T-helper 17 cell (primary cell): ENCODE measurements around the gene HOXC13. TPM values are rescaled to one million over a fixed set of nuclear protein-coding genes. Genes with fewer than 3 reads are reported as not detected.
A peak's percentile ranks its signal among the peaks of the same experiment; 100 is the strongest.

ENCODE experiments used
- ATAC-seq: fragments of 150-1000 bp; cut with Tn5 transposase; 2 replicates; pipeline ENCODE4 v1.10.0; 2021; ENCODE audit warnings: mild to moderate bottlenecking, moderate library complexity
- DNase-seq, 3 donors: peaks; one replicate each; pipeline versions ENCODE4 v3.0.0 to v3.0.0-alpha.2; 2020 to 2021
- H3K9me3 ChIP-seq: one replicate; pipeline ENCODE4 v1.7.0; 2013; ENCODE audit warnings: low read length, mild to moderate bottlenecking; ENCODE audit not compliant: control insufficient read depth, poor library complexity, severe bottlenecking
- H3K27ac Mint-ChIP-seq: one replicate; pipeline ENCODE4 v1.8.0; 2022; ENCODE audit warnings: mild to moderate bottlenecking, moderate library complexity, mixed read lengths
- H3K27me3 Mint-ChIP-seq: one replicate; pipeline ENCODE4 v1.8.0; 2022; ENCODE audit warnings: mixed read lengths
- H3K36me3 Mint-ChIP-seq: one replicate; pipeline ENCODE4 v1.8.0; 2022; ENCODE audit warnings: low read depth, mixed read lengths
- H3K4me1 Mint-ChIP-seq: one replicate; pipeline ENCODE4 v1.8.0; 2022; ENCODE audit warnings: mild to moderate bottlenecking, mixed read lengths
- H3K4me3 Mint-ChIP-seq: one replicate; pipeline ENCODE4 v1.8.0; 2022; ENCODE audit warnings: mild to moderate bottlenecking, moderate library complexity, mixed read lengths
- total RNA-seq, 4 donors: library from RNA in 2 of 4; stranded (reverse) in 2 of 4; gene quantifications; one replicate each; pipeline ENCODE4 v1.2.3 and lab custom pipeline; 2022 to 2026

HOXC13 gene
- total RNA-seq, 2 donors from 2014 or later: not detected

DNA sequence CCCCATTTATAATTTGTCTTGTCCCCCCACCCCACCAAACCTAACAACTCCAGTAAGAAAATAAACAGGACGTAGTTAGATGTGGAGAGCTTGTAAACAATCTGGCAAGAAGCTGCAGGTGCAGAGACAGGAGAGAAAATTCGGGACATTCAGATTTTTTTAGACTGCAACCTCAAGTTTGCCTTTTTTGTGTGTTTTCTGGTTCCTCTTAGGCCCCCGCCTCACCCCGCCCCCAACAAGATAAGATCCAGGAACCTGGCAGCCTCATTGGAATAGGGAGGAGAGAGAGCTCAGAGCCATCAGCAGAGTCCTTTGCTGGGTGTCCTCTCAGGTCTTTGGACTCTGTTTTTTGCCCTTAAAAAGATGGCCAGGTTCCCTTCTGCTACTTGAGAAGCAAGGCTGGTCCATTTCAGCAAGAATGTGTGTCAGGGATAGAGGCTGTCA, 49.2 kb downstream of the HOXC13 start:
- no peak for DNase-seq
- peaks cover 4% of the 10 kb centered on the region for H3K36me3 Mint-ChIP-seq
- H3K27me3 Mint-ChIP-seq: peaks cover 90% of the 10 kb centered on the region
- no peaks in the 10 kb centered on the region for H3K9me3 ChIP-seq
- no peak for ATAC-seq
- no peak overlapping the region for H3K27ac Mint-ChIP-seq
- peaks cover 43% of the 10 kb centered on the region for H3K4me1 Mint-ChIP-seq
- H3K4me3 Mint-ChIP-seq: no peak overlapping the region

- ATAC-seq (no peak), DNase-seq (no peak)
- peaks cover 43% of the 10 kb centered on the region for H3K4me1 Mint-ChIP-seq
- peak overlapping the region; percentile 55 for H3K4me3 Mint-ChIP-seq
- peaks cover 4% of the 10 kb centered on the region for H3K36me3 Mint-ChIP-seq
- no peaks in the 10 kb centered on the region for H3K9me3 ChIP-seq
- H3K27me3 Mint-ChIP-seq: peaks cover 89% of the 10 kb centered on the region
- H3K27ac Mint-ChIP-seq: no peak overlapping the region
These were observed 50.1 kb downstream of the HOXC13 start for GRCh38 chr12:53988541-53989226.

- H3K9me3 ChIP-seq: no peaks in the 10 kb centered on the region
- Mint-ChIP-seq H3K36me3 (peaks cover 4% of the 10 kb centered on the region), H3K27ac (peak overlapping the region; percentile 77), H3K4me3 (peak overlapping the region; percentile 55), H3K4me1 (peaks cover 45% of the 10 kb centered on the region), H3K27me3 (peaks cover 90% of the 10 kb centered on the region)
- ATAC-seq (no peak), DNase-seq (no peak)
These were observed 50.8 kb downstream of the HOXC13 start for GRCh38 chr12:53989227-53990113.

DNA sequence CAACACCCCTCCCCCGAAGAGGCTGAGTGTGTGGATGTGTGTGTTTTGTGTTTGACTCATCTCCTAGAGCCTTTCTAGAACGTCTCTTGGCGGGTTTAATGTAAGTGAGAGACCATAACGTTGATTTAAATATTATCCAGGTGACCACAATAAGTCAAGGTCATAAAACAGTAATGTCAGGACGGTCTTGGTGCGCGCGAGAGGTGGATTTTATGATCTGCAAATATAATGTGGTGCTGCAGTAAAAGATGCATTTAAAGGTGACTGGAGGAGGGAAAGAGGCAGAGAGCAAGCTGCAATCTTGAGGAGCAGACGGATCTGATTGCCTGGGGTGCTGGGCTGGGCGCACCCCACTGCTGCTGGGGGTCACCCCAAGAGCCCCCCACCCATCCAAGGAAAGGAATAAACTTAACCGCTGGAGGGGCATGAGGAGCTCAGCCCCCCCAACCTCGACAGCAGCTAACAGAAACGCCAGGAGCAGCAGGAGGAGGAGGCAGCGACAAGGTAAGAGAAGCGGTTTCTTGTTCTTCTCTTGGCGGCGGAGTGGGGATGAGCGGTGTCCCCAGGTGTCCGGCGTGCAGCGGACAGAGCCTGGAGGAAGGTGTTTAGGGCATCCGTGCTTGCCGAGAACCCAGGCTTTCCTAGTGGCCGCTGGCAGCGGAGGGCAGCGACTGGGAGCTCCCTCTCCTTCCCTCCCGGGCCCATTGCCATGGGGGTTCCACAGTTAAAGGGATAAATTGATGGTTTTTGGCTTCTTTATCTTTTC, 51.9 kb downstream of the HOXC13 start:
- ATAC-seq: no peak
- Mint-ChIP-seq H3K27ac (peak overlapping the region; percentile 77), H3K4me1 (peaks cover 42% of the 10 kb centered on the region), H3K36me3 (peaks cover 4% of the 10 kb centered on the region), H3K27me3 (peaks cover 94% of the 10 kb centered on the region), H3K4me3 (peak overlapping the region; percentile 71)
- no peak for DNase-seq
- H3K9me3 ChIP-seq: no peaks in the 10 kb centered on the region

- no peak for DNase-seq
- Mint-ChIP-seq H3K4me1 (peaks cover 45% of the 10 kb centered on the region), H3K4me3 (no peak overlapping the region), H3K27ac (no peak overlapping the region), H3K27me3 (peaks cover 96% of the 10 kb centered on the region), H3K36me3 (peaks cover 4% of the 10 kb centered on the region)
- ATAC-seq: no peak
- no peaks in the 10 kb centered on the region for H3K9me3 ChIP-seq
These were observed 52.4 kb downstream of the HOXC13 start for GRCh38 chr12:53991077-53991460.

GRCh38 chr12:53992377-53992889, 53.8 kb downstream of the HOXC13 start:
- DNase-seq (no peak), ATAC-seq (no peak)
- H3K36me3 Mint-ChIP-seq: peaks cover 4% of the 10 kb centered on the region
- H3K4me1 Mint-ChIP-seq: peaks cover 45% of the 10 kb centered on the region
- H3K27me3 Mint-ChIP-seq: peaks cover 94% of the 10 kb centered on the region
- H3K4me3 Mint-ChIP-seq: no peak overlapping the region
- H3K9me3 ChIP-seq: no peaks in the 10 kb centered on the region
- no peak overlapping the region for H3K27ac Mint-ChIP-seq

GRCh38 chr12:53993162-53994008, 54.8 kb downstream of the HOXC13 start:
- no peak for DNase-seq
- peak overlapping the region; percentile 49 for H3K4me3 Mint-ChIP-seq
- peaks cover 8% of the 10 kb centered on the region for H3K36me3 Mint-ChIP-seq
- H3K9me3 ChIP-seq: no peaks in the 10 kb centered on the region
- H3K27ac Mint-ChIP-seq: peak overlapping the region; percentile 0
- H3K4me1 Mint-ChIP-seq: peaks cover 46% of the 10 kb centered on the region
- peaks cover 94% of the 10 kb centered on the region for H3K27me3 Mint-ChIP-seq
- ATAC-seq: no peak

DNA sequence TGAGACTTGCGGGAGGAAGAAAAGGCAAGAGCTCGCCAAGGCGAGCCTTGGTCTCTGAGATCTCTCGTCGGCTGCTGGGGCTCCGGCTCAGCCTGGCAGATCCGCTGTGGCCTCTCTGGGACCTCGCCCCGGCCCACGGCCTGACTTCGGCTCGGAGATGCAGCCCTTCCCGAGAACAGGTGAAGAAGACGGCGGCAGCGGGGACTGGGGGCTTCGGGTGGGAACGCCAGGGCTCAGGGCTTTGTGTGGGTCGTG, 55.3 kb downstream of the HOXC13 start:
- Mint-ChIP-seq H3K27me3 (peaks cover 94% of the 10 kb centered on the region), H3K4me1 (peaks cover 45% of the 10 kb centered on the region), H3K4me3 (peak overlapping the region; percentile 49), H3K27ac (peak overlapping the region; percentile 0), H3K36me3 (peaks cover 8% of the 10 kb centered on the region)
- no peaks in the 10 kb centered on the region for H3K9me3 ChIP-seq
- no peak for ATAC-seq
- DNase-seq: no peak

GRCh38 chr12:53994264-53995001, 55.8 kb downstream of the HOXC13 start:
- no peaks in the 10 kb centered on the region for H3K9me3 ChIP-seq
- Mint-ChIP-seq H3K4me3 (peak overlapping the region; percentile 93), H3K36me3 (peaks cover 8% of the 10 kb centered on the region), H3K4me1 (peaks cover 41% of the 10 kb centered on the region), H3K27ac (peak overlapping the region; percentile 0), H3K27me3 (peaks cover 92% of the 10 kb centered on the region)
- DNase-seq (no peak), ATAC-seq (no peak)

DNA sequence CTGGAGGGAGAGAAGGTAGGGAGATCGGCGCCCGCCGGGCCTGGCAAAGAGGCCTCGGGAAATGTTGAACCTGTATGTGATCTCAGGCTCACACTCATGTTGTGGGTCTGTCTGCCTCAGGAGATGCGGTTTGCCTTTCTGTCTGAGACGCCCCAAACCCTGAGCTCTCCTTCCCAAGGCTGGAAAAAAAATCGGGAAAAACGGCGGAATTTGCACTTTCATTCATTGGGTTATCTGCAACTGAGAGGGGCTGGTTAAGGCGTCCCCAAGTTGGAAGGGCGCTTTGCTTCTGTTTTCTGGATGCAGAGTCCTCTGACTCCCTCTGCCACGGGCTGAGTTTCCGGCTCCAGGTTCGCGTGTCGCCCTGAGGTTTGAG, 56.4 kb downstream of the HOXC13 start:
- peaks cover 39% of the 10 kb centered on the region for H3K4me1 Mint-ChIP-seq

GRCh38 chr12:53995378-53996239, 57.0 kb downstream of the HOXC13 start:
- H3K4me3 Mint-ChIP-seq: peak overlapping the region; percentile 93
- H3K36me3 Mint-ChIP-seq: peaks cover 4% of the 10 kb centered on the region
- peaks cover 90% of the 10 kb centered on the region for H3K27me3 Mint-ChIP-seq
- H3K4me1 Mint-ChIP-seq: peaks cover 33% of the 10 kb centered on the region
- no peak for ATAC-seq
- no peaks in the 10 kb centered on the region for H3K9me3 ChIP-seq
- peak overlapping the region; percentile 39 for H3K27ac Mint-ChIP-seq
- no peak for DNase-seq

More for the DNA sequence above, 56.4 kb downstream of the HOXC13 start:
- peaks cover 8% of the 10 kb centered on the region for H3K36me3 Mint-ChIP-seq
- ATAC-seq: no peak
- peak overlapping the region; percentile 93 for H3K4me3 Mint-ChIP-seq
- no peaks in the 10 kb centered on the region for H3K9me3 ChIP-seq
- DNase-seq: no peak
- H3K27me3 Mint-ChIP-seq: peaks cover 92% of the 10 kb centered on the region
- H3K27ac Mint-ChIP-seq: peak overlapping the region; percentile 39
